Ovary (tissue), 9 donors: ENCODE measurements around the gene C19orf53. TPM values are rescaled to one million over a fixed set of nuclear protein-coding genes. Genes with fewer than 3 reads are reported as not detected.
"Not testable (repeated sequence)": the region's sequence is repeated elsewhere in the genome, so short reads cannot be mapped to it uniquely, and the experiment has no call there.

ENCODE experiments used
- DNase-seq, 5 donors: peaks; one replicate each; pipeline ENCODE4 v3.0.0-alpha.2; 2019 to 2020
- H3K27ac ChIP-seq, 2 donors: fragments of 200-600 bp; one replicate each; pipeline versions ENCODE4 v1.5.1 to v1.8.0; 2019 to 2022
- H3K27me3 ChIP-seq: fragments of 200-600 bp; one replicate; pipeline ENCODE4 v1.8.0; 2022
- H3K36me3 ChIP-seq: fragments of 200-600 bp; sonication (generic); one replicate; pipeline ENCODE4 v1.5.1; 2019
- H3K4me1 ChIP-seq: one replicate; pipeline ENCODE4 v1.8.1; 2013; ENCODE audit warnings: mild to moderate bottlenecking, moderate library complexity; ENCODE audit not compliant: insufficient read depth
- H3K4me3 ChIP-seq: fragments of 200-600 bp; sonication (generic); one replicate; pipeline ENCODE4 v1.5.1; 2017
- H3K9me3 ChIP-seq, 2 donors: fragments of 200-600 bp in 1 of 2; sonication (generic) in 1 of 2; one replicate each; pipeline versions ENCODE4 v1.5.1 to v1.8.1; 2013 to 2019; ENCODE audit warnings: mild to moderate bottlenecking in 1 of 2, moderate library complexity in 1 of 2
- CTCF ChIP-seq, 3 donors: fragments of 450-650 bp in 2 of 3; fragments of 200-600 bp in 1 of 3; IDR thresholded peaks; one replicate each; pipeline versions ENCODE4 v1.5.1 to v1.8.0; 2016 to 2022; ENCODE audit warnings: antibody characterized with exemption in 3 of 3, mild to moderate bottlenecking in 1 of 3
- EP300 ChIP-seq: sonication (generic); formaldehyde crosslinking; IDR thresholded peaks from one replicate; pipeline ENCODE4 v1.6.1; 2017; ENCODE audit warnings: antibody characterized with exemption
- POLR2A ChIP-seq: fragments of 450-650 bp; IDR thresholded peaks from one replicate; pipeline ENCODE4 v1.6.1; 2017; ENCODE audit warnings: antibody characterized with exemption, mild to moderate bottlenecking, moderate library complexity
- WGBS, 3 donors: extraction: QIAGEN DNeasy Blood & Tissue Kit in 1 of 3; methylation state at CpG; one replicate each; pipeline versions ENCODE4 v1.1.5 to v1.1.7; 2013 to 2017; 5-methylcytosine and 5-hydroxymethylcytosine counted together
- intact Hi-C, 4 donors: fragments of 100-400 bp; cut with DNase I; formaldehyde crosslinking; loops; one replicate each; pipeline versions ENCODE4 v1.11.0 to v1.15.1; 2022 to 2023
- polyA plus RNA-seq, 2 donors: library from polyadenylated mRNA; stranded (reverse); fragments of 200-250 nt in 1 of 2; fragments of 350-450 nt in 1 of 2; fragmentation: Illumina TruSeq in 1 of 2; extraction: RNeasy Lipid Tissue Mini Kit (QIAGEN cat#74804) in 1 of 2; gene quantifications; one replicate each; pipeline ENCODE4 v1.2.3, GENCODE V29; 2013 to 2014
- total RNA-seq, 7 donors: library from RNA; depleted of rRNA in 2 of 7; stranded (reverse); fragments of >200 nt in 2 of 7; fragmentation: NEBNext Ultra II Directional in 3 of 7; extraction: Animal tissue kit (Norgen Biotek cat#: 25700) in 3 of 7; gene quantifications; one replicate each; pipeline versions ENCODE4 v1.1.0 to v1.2.4, GENCODE V29; 2016 to 2023
- donor health status: DM: no; HTN: no; CAD: no; lungs with moderate emphysema.
- donor health status: DM: no; HTN: no; CAD: no.
- donor health status: Bipolar disorder and iron deficiency.
- donor health status: DM: yes; HTN: yes; CAD: no.
- donor health status: DM: no; HTN: no; CAD: no.
- donor health status: DM: yes; HTN: yes; CAD: no.

Gene C19orf53
- total and polyA plus RNA-seq, 9 donors = 62.5 to 298 (median 91.3) TPM

- TF ChIP-seq CTCF (IDR thresholded peaks at IDR 0.05) (no peak), EP300 (no peak), POLR2A (no peak)
- WGBS, 3 donors = 70 to 78% (median 75%) methylated on average over 16 of the region's 16 CpGs
- H3K36me3 ChIP-seq = no peaks in the 10 kb centered on the region
Measured at GRCh38 chr19:13751436-13751835, 22.8 kb upstream of the C19orf53 start.

GRCh38 chr19:13753622-13754021, 20.6 kb upstream of the C19orf53 start:
- H3K36me3 ChIP-seq, H3K27ac ChIP-seq, intact Hi-C loops, H3K4me3 ChIP-seq, H3K4me1 ChIP-seq, DNase-seq, H3K9me3 ChIP-seq, H3K27me3 ChIP-seq: not testable (repeated sequence)
- 86 to 89% (median 87%) methylated on average over 7 of the region's 7 CpGs for WGBS, 3 donors

More at GRCh38 chr19:13751436-13751835, 22.8 kb upstream of the C19orf53 start:
- intact Hi-C loops = no loop called here
- no peaks in the 10 kb centered on the region for H3K9me3 ChIP-seq
- H3K4me3 ChIP-seq = no peak overlapping the region
- peaks cover 6% of the 10 kb centered on the region for H3K4me1 ChIP-seq
- no peak for DNase-seq
- no peak overlapping the region for H3K27ac ChIP-seq
- no peaks in the 10 kb centered on the region for H3K27me3 ChIP-seq

GRCh38 chr19:13756210-13756609, 18.0 kb upstream of the C19orf53 start:
- no peak overlapping the region for H3K4me3 ChIP-seq
- intact Hi-C loops = no loop called here
- no peaks in the 10 kb centered on the region for H3K4me1 ChIP-seq
- no peaks in the 10 kb centered on the region for H3K27me3 ChIP-seq
- no peaks in the 10 kb centered on the region for H3K9me3 ChIP-seq
- no peak for DNase-seq
- no peaks in the 10 kb centered on the region for H3K36me3 ChIP-seq
- H3K27ac ChIP-seq = no peak overlapping the region
- WGBS, 3 donors = 96 to 99% (median 98%) methylated on average over 9 of the region's 9 CpGs
- TF ChIP-seq EP300 = no peak
- no peak for TF ChIP-seq POLR2A
- no peak for TF ChIP-seq CTCF (IDR thresholded peaks at IDR 0.05)

- Histone ChIP-seq H3K27ac (no peak overlapping the region), H3K27me3 (no peaks in the 10 kb centered on the region), H3K36me3 (no peaks in the 10 kb centered on the region), H3K4me1 (no peaks in the 10 kb centered on the region), H3K9me3 (no peaks in the 10 kb centered on the region), H3K4me3 (no peak overlapping the region)
- DNase-seq = peak in 1 of 5 donors; percentile 44
- intact Hi-C loops = no loop called here
- WGBS, 3 donors = 81 to 84% (median 83%) methylated on average over 15 of the region's 15 CpGs
- TF ChIP-seq POLR2A = no peak
- no peak for TF ChIP-seq EP300
- TF ChIP-seq CTCF (IDR thresholded peaks at IDR 0.05) = no peak
Measured at GRCh38 chr19:13757805-13758772, 16.2 kb upstream of the C19orf53 start.

- Histone ChIP-seq H3K27ac (no peak overlapping the region), H3K4me3 (no peak overlapping the region), H3K9me3 (no peaks in the 10 kb centered on the region), H3K27me3 (no peaks in the 10 kb centered on the region), H3K4me1 (no peaks in the 10 kb centered on the region), H3K36me3 (no peaks in the 10 kb centered on the region)
- DNase-seq = peak in 1 of 5 donors; percentile 36
- 91 to 96% (median 92%) methylated on average over 23 to 24 of the region's 24 CpGs for WGBS, 3 donors
- intact Hi-C loops = no loop called here
- TF ChIP-seq EP300 (no peak), POLR2A (no peak), CTCF (IDR thresholded peaks at IDR 0.05) (no peak)
Measured at GRCh38 chr19:13758795-13759194, 15.5 kb upstream of the C19orf53 start.
